Effector CD8-positive, alpha-beta T cell (primary cell): ENCODE data around the gene SLC22A12.

ENCODE experiments used
- DNase-seq: peaks from one replicate; lab custom pipeline; 2025; lab: John Stamatoyannopoulos, UW

SLC22A12 gene

DNA sequence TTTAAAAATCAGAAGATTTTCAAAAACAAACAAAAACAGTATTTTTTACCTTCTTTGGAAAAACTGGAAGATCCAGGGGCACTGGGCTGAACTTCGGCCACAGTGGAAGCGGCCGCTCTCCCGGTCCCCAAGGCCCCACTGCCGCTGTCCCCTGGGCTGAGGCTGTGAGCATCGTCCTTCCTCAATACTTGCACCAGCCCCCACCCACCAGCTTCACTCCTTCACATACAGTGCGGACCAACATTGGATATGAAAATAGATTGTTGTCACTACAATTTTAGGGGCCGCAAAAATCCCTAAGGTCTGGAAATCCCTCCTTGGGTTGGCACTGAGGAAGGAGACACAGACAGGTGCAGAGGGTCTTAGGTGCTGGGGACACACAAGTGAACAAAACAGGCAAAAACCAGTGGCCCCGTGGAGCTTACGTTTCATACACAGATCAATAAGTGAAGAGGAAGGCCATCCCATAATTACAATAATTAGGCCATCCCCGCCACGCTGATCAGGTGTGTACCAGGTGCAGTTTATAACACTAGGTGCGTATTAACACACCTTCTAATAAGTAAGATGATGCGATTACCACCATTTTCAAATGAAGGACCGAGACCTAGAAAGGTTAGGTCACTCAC lies 28.2 kb upstream of the SLC22A12 start:
- no peak for DNase-seq

DNA sequence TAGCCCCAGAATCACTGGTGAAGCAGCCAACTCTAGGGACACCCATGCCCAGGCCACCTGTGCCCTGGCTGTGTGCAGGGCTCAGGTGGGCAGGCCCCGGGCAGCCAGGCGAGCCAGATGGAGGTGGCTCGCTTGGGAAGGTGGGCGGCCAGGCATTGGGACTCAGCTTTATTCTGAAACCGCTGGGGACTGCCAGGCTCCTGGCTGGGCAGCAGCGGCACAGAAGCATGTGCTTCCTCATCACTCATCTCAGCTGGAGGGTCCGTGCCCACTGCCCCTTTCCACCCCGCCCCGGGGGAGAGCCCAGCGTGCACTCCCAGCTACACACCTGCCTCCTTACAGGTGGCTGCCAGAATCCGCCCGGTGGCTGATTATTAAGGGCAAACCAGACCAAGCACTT lies 27.1 kb upstream of the SLC22A12 start:
- no peak for DNase-seq

DNA sequence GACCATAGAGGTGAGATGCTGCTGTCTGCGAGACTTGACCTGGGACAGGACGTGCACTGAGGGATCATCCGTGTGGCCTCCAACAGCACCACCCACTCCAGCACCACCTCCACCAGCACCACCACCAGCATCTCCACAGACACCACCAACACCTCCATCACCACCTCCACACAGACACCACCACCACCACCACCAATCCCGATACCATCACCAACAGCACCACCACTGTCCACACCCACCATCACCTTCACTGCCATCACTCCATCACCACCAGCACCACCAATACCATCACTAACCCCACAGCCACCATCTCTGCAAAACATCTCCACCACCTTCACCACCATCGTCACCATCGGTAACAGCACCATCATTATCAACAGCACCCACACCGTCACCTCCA lies 26.6 kb upstream of the SLC22A12 start:
- DNase-seq = no peak

DNA sequence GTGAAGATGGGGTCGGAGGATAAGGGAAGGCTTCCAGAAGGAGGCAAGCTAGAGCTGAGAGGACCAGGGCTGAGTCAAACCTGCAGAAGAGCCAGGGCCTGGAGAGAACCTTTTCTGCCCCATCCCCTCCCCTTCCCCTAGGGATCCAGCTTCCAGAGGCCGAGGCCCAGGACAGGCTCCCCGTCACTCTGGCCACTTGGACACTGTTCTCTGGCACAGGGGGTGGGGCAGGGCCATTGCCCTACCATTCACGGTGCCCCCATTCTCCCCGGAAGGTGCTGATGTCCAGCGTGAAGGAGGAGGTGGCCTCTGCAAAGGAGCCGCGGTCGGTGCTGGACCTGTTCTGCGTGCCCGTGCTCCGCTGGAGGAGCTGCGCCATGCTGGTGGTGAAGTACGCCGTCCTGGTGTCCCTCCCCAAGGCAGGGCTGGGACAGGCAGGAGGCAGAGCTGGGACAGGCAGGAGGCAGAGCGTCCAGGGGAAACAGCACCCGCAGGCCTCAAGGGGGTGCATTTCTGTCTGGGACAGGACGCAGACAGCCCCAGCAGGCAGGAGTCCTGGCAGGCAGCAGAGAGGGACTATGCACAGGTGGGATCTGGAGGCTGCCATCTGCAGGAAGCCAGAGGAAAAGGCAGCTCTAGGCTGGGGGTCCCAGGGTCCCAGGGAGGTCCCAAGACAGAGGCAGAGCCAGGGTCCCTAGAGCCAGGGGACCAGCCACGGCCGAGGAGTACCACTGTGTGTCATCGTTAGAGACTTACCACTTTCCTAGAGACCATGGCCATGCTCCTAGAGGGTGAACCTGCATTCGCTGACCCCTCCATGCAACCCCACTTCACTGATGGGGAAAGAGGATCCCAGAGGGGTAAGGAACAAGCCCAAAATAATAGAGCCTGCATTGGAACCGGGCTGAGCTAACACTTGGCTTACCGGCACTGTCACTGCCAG lies 25.8 kb upstream of the SLC22A12 start:
- no peak for DNase-seq

DNA sequence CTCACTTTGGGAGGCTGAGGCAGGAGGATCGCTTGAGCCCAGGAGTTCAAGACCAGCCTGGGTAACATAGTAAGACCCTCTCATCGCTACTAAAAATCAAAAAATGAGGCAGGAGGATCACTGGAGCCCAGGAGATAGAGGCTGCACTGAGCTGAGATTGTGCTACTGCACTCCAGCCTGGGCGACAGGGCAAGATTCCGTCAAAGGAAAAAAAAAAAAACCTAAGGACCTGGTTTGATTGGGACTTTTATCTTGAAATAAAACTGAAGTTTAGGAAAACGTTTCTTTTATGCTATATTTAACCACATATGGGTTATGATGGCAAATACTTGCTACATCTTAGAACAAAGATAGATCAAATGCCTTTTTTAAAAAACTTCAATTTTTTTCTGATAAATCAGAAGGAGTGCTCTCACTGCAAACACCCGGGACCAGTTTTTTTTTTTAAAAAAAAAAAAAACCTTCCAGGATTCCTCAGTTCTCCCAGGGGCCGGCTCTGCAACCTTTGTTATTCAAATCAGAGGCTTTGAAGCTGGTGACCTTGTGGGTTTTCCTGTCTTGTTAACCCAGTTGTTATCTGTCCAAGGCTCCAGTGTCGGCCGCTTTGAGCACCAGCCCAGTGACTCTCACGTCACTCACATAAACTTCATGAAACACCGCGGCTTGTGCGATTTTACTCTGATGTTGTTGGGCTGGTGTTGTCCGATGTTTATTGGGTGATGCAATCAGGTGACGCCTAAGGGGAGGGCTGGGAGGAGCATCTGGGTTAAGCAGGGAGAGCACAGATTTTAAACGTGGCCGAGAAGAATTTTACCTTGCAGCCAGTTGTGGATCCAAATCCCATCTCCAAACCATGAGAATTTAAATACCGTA lies 24.7 kb upstream of the SLC22A12 start:
- DNase-seq = no peak

DNA sequence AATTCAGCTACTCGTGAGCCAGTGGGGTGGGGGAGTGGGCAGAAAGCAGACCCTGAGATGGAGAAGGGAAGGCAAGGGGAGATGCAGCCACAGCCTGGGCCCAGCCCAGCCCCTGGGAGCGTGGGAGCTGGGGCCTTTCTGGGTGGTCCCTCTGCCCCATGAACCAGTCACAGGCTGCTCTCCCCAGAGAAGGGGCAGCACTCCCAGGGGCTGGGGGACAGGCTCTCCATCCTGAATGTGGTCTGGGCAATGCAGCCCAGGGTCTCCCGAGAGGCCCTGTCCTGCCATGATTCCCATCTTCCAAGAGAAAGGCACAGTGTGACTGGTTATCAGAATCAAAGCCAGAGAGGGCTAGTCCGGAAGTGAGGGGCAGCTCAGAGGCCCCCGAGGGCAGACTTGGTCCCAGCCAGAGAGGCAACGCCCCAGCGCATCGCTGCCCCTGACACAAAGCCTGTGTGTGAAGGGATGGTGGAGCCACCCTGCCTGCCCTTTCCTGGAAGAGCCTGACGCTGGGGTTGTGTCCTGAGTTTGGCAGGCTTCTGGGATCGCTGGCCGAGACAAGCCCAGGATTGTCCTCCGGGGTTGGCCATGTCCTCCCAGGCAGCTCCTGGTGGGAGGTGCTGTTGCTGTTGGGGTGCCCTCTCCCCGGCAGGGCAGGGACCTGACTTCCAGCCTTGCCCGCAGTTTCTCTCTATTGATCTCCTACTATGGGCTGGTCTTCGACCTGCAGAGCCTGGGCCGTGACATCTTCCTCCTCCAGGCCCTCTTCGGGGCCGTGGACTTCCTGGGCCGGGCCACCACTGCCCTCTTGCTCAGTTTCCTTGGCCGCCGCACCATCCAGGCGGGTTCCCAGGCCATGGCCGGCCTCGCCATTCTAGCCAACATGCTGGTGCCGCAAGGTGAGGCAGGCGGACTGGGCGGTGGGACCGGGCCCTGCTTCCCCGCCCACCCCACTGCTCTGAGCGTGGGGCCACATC lies 23.8 kb upstream of the SLC22A12 start:
- no peak for DNase-seq

DNA sequence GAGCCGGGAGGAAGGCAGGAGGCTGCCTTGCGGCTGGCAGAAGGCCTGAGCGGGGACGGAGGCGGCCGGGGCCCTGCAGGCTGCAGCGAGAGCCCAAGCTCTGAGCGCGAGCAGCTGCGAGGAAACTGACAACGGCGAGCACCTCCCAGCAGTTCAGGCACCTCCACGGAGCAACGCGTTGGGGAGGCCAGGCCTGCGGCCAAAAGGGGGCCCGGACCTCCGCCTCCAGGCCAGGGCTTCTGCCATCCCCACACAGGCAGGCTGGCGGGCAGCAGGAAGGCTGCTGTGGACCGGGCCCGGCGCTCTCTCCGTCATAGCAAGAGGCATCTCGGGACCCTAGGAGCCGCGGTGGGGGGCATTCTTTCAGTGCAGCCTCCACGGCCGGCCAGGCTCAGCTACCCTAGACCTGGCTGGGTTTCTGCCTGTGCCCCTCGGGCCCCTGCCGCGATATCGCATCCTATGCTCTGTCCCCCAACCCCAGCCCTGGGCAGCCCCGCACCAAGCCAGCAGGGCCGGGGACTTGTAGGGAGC lies 22.9 kb upstream of the SLC22A12 start:
- DNase-seq = no peak

DNA sequence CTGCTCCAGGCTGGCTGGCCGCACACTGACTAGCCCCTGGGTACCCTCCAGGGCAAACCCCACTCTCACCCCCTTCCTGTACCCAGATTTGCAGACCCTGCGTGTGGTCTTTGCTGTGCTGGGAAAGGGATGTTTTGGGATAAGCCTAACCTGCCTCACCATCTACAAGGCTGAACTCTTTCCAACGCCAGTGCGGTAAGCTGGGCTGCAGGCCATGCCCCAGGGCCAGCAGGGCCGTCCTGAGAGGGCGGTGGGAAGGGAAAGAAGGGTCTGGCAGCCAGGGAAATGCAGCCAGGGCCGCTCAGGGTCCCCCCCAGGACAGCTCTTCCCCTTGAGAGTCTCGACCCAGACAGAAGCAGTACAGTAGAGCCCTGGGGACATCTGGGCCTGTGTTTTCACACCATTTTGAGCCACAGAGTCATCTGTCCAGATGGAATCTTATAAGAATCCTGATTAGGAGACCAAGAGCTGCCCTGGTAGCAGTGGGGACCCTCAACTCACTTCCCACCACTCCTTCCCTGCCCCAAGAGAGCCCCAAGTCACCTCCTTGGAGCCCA lies 22.4 kb upstream of the SLC22A12 start:
- DNase-seq = no peak

DNA sequence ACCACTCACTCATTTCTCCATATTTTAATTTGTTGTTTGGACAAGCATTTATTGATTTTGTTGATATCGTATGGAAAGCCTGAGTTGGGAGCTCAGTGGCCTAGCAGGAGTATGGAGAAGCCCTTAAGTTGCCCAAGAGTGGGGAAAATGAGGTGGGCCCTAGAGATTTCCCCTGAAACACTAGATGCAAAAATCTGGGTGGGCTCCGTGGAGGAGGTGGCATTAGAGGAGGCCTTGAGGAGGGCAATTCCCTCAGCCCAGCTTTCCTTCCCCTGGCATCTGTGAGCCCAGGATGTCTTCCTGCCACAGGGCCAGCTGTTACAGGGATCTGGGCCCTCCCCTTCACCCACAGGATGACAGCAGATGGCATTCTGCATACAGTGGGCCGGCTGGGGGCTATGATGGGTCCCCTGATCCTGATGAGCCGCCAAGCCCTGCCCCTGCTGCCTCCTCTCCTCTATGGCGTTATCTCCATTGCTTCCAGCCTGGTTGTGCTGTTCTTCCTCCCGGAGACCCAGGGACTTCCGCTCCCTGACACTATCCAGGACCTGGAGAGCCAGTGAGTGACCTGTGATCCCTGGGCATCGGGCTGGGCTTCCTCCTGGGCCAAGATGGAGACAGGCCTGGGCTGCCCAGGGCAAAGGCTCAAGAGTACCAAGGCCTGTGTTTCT lies 21.6 kb upstream of the SLC22A12 start:
- DNase-seq = no peak

DNA sequence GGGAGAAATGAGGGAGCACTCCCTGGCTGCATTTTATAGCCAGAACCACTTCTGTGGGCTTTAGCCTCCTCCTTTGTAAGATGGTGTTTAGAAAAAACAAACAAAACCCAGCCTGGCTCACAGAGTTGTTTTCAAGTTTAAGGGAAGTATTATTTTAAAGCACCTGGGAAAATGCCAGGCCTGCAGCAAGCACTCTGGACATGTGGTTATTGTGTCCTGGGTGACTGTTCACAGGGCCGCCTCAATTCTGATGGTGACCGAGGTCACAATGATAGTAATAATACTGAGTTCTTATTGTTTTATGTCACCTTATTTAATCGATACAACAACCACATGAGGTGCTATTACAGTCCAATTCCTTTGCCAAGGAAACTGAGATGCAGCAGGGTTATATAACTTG lies 20.7 kb upstream of the SLC22A12 start:
- DNase-seq = no peak

DNA sequence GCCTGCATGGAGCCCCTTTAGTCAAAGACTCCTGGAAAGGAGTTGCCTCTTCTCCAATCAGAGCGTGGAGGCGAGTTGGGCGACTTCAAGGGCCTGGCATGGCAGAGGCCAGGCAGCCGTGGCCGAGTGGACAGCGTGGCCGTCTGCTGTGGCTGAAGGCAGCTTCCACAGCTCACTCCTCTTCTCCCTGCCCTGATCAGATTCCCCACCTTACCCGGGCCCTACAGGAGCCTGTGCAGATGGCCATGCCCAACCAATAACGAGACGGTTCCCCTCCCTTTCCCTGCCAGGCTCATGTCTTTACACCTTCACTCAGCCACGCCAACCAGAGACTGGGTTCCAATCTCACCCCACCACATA lies 20.0 kb upstream of the SLC22A12 start:
- no peak for DNase-seq

DNA sequence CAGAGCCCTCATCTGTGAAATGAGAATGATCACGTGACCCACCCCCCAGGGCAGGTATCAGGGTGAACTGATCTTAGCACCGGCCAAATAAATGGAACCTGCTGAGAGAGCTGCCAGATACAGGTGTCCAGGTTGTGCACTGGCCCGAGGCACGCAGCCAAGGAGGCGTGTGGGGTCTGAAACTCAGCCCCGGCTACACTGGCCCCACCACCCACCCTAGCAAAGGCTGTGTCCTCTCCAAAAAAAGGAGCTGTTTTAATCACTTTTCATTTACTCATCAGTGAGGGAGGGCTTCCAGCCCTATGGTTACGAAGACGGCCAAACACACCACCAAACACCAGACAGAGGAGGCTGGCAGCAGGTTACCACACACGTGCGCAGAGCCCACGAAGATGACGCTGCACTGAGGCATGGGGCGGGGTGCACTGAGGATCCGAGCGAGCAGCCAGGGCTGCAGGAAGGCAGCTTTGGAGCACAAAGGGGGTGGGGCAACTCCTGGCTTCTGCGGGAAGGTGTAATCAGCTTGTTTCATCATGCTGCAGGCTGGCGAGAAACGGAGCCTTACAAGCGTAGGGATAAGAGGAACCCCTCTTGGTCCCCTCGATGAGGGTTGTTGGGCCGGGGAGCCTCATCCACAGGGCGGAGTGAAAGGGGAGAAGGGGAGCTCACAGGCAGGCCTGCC lies 19.5 kb upstream of the SLC22A12 start:
- DNase-seq = no peak

DNA sequence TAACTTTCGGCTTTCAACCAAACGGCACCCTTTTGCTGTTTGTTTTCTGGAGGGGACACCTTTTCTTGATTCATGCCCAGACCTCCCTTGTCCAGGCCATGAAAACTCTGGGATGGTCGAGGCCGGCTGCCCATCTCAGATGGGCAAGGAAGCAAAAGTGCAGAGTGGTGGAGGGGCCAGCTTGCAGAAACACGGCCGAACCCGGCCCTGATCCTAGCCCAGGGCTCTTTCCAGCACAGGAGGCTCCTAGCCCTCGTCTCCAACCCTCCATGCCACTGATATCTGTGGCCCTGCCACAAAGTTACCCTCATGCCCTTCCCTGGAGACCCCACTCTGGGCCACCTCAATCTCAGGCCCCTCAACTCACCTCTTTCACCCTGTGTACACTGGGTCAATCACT lies 18.9 kb upstream of the SLC22A12 start:
- no peak for DNase-seq

DNA sequence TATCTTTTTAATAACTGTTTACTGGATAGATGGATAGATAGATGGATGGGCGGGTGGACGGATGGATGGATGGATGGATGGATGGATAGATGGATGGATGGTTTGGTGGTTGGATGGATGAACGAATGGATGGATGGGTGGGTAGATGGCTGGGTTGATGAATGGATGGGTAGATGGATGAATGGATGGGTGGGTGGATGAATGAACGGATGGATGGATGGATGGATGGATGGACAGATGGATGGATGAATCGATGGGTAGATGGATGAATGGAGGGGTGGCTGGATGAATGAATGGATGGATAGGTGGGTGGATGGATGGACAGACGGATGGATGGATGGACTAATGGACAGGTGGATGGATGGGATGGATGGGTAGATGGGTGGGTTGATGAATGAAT lies 13.8 kb upstream of the SLC22A12 start:
- DNase-seq = no peak

DNA sequence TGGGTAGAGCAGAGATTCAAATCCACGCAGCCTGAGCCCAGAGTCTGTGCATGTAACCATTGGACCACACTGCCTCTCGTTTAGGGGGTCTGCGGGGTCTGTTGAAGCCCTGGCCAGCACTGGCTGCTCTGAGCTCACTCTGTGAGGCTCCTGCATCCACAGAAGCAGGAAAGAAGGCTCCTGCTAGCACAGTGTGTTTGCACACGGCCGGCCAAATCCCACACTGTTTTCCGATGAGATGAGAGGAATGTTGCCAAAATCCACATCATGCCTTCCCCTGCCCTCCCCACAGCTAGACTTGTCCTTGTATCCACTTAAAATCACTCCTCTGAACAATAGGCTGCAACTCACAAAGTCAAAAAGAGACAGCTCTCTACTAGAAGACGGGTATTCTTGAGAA lies 10.6 kb upstream of the SLC22A12 start:
- DNase-seq = no peak

DNA sequence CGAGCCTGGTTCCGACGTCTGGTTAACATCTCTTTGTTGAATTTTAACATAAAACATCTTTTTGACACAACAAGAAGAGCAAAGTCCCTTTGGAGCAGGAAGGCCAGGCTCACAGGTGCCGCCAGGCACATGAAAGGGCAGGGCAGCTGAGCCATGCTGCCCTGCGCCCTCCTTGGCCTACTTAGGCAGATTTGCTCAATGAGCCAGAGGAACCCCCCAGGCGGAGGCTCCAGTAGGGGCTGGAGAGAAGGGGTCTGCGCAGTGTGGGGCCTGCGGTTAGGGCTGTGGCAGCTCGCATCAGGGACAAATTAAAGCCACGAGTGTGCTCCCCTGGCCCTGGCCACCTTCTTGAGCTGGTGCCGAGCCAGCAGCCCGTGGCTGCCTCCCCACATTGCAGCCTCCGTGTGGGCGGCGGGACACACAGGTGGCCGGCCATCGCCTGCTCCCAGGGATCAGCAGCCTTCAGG lies 9.9 kb upstream of the SLC22A12 start:
- no peak for DNase-seq

DNA sequence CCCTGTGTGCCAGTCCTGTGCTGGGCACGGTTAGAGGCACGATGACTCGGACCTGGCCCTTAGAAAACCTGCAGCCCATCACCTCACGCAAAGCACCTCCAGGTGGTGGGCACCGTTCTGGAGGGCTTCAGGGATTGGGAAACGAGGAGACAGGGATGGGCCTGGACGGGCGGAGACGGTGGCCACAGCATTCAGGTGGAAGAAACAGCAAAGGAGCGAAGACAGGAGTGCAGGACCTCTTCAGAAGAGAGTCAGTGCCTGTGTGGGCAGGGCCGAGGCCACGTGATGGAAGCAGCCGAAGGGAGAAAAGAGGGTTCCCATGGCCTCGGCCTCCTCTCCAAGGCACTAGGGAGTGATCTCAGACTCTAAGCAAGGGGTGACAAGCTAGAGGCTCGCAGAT lies 8.1 kb upstream of the SLC22A12 start:
- DNase-seq = no peak

DNA sequence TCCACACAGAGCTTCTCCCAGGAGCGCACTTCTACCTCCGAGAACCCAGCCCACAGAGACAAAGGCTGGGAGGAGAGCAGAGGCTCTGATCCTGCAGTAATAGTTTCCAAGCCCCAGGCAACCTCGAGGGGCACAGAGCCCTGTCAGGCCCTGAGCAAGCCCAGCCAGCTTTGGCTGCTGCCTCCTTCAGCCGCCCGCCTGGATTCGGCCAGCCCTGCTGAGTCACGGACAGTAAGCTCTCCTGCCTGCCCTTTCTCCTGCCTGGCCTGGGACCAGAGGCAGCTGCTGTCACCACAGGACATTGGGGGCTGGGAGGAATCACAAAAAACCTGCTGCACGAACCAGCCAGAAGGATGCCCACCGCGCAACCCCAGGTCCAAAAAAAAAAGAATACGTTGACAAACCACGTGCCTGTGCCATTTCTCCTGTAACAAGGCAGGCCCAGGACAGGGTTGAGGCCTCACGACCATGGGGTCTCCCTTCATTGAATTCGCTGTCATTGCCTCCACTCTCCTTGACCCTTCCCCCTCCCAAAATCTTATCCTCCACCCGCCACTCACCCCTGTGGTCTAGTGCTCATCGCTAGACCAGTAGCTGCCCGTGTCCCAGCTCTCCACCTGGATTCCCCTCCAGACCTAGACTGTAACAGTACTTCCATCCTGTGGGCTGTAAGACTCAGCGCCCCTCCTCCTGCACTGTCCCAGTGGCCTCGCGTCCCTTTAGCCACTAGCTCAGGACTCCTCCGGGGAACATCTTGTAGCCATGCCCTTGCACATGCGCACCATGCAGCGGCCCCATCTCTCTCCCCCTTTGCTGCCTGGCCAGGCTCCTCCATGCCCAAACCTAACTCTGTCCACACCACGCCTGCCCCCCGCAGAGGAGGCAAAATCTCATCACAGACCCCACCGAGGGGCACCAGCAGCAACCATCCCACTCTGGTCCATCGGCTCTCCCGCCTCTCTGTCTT lies 7.4 kb upstream of the SLC22A12 start:
- no peak for DNase-seq
